GM12878 (cell line): ENCODE measurements around the gene PRC1. TPM values are rescaled to one million over a fixed set of nuclear protein-coding genes. Genes with fewer than 3 reads are reported as not detected.

Experiments
- BACH1 ChIP-seq: fragments of 450-650 bp; IDR thresholded peaks from 2 replicates; pipeline ENCODE4 v1.6.1; 2017; ENCODE audit warnings: mild to moderate bottlenecking, borderline replicate concordance
- CHD1 ChIP-seq: IDR thresholded peaks from 2 replicates; pipeline ENCODE4 v1.6.1; 2012; ENCODE audit warnings: low read depth, low read length, improper control_type of control experiment
- CHD2 ChIP-seq: IDR thresholded peaks from 2 replicates; pipeline ENCODE4 v1.6.1; 2011; ENCODE audit warnings: low read depth, low read length, improper control_type of control experiment, borderline replicate concordance
- CREB1 ChIP-seq: IDR thresholded peaks from 2 replicates; pipeline ENCODE4 v1.6.1; 2012; ENCODE audit warnings: low read depth, mild to moderate bottlenecking, inconsistent platforms
- CREM ChIP-seq: IDR thresholded peaks from 2 replicates; pipeline ENCODE4 v1.6.1; 2014; ENCODE audit warnings: antibody characterized with exemption, low read depth
- EED ChIP-seq: sonication (generic); IDR thresholded peaks from 2 replicates; pipeline ENCODE4 v1.6.1; 2016; ENCODE audit warnings: antibody characterized with exemption, low read depth
- ESRRA ChIP-seq: IDR thresholded peaks from 2 replicates; pipeline ENCODE4 v1.6.1; 2012; ENCODE audit warnings: mild to moderate bottlenecking, low read length, improper control_type of control experiment
- HDAC2 ChIP-seq: fragments of 200-600 bp; sonication (generic); IDR thresholded peaks from 2 replicates; pipeline ENCODE4 v1.6.1; 2017
- IKZF2 ChIP-seq, 2 experiments: fragments of 450-650 bp; IDR thresholded peaks; 2 replicates each; pipeline ENCODE4 v1.6.1; 2017; ENCODE audit warnings: mild to moderate bottlenecking in 2 of 2, moderate library complexity in 2 of 2
- MEF2A ChIP-seq: IDR thresholded peaks from 2 replicates; pipeline ENCODE4 v1.6.1; 2011; ENCODE audit warnings: low read depth, mild to moderate bottlenecking, low read length, moderate library complexity; ENCODE audit not compliant: insufficient read depth
- MTA3 ChIP-seq: IDR thresholded peaks from 2 replicates; pipeline ENCODE4 v1.6.1; 2012; ENCODE audit warnings: low read length, inconsistent platforms, borderline replicate concordance
- MXI1 ChIP-seq: fragments of 150-350 bp; IDR thresholded peaks from 2 replicates; pipeline ENCODE4 v1.6.1; 2011; ENCODE audit warnings: low read depth, mild to moderate bottlenecking, inconsistent platforms, low read length, improper control_type of control experiment
- MYC ChIP-seq: IDR thresholded peaks from 2 replicates; pipeline ENCODE4 v1.6.1; 2011; ENCODE audit warnings: mild to moderate bottlenecking, low read length, moderate library complexity, inconsistent platforms; ENCODE audit not compliant: insufficient read depth, insufficient replicate concordance, insufficient read length, severe bottlenecking
- NBN ChIP-seq: fragments of 450-650 bp; IDR thresholded peaks from 2 replicates; pipeline ENCODE4 v1.6.1; 2016
- NFIC ChIP-seq: IDR thresholded peaks from 2 replicates; pipeline ENCODE4 v1.6.1; 2012; ENCODE audit warnings: low read depth, mild to moderate bottlenecking, inconsistent platforms, low read length, moderate library complexity
- POLR2AphosphoS2 ChIP-seq: IDR thresholded peaks from 2 replicates; pipeline ENCODE4 v1.6.1; 2011; ENCODE audit warnings: low read depth, mild to moderate bottlenecking, low read length, improper control_type of control experiment, moderate library complexity
- RBBP5 ChIP-seq: fragments of 200-600 bp; sonication (generic); conservative IDR thresholded peaks from 2 replicates; pipeline ENCODE4 v1.6.1; 2016
- RELA ChIP-seq: fragments of 450-650 bp; IDR thresholded peaks from 2 replicates; pipeline ENCODE4 v1.8.0; 2014; ENCODE audit warnings: borderline replicate concordance; ENCODE audit not compliant: partially characterized antibody
- RUNX3 ChIP-seq: IDR thresholded peaks from 2 replicates; pipeline ENCODE4 v1.6.1; 2012; ENCODE audit warnings: low read length, inconsistent platforms
- STAT1 ChIP-seq: fragments of 450-650 bp; conservative IDR thresholded peaks from 2 replicates; pipeline ENCODE4 v1.6.1; 2014; ENCODE audit warnings: antibody characterized with exemption, mild to moderate bottlenecking
- TAF1 ChIP-seq: IDR thresholded peaks from 2 replicates; pipeline ENCODE4 v1.6.1; 2011; ENCODE audit warnings: mild to moderate bottlenecking, low read depth, low read length, borderline replicate concordance
- TARDBP ChIP-seq: IDR thresholded peaks from 2 replicates; pipeline ENCODE4 v1.6.1; 2016; ENCODE audit warnings: borderline replicate concordance
- YY1 ChIP-seq: IDR thresholded peaks from 2 replicates; pipeline ENCODE4 v1.6.1; 2011; ENCODE audit warnings: low read depth, mild to moderate bottlenecking, low read length
- ZZZ3 ChIP-seq: IDR thresholded peaks from 2 replicates; pipeline ENCODE4 v1.6.1; 2011; ENCODE audit warnings: low read depth; ENCODE audit not compliant: control insufficient read depth, insufficient read length
- polyA plus RNA-seq, 11 experiments: library from polyadenylated mRNA; depleted of rRNA in 4 of 11; unstranded in 6 of 11; stranded (reverse) in 5 of 11; fragments of >200 nt; fragmentation: Nextera tagmentation in 4 of 11; fragmentation: Illumina TruSeq in 1 of 11; extraction: Ambion mirVana in 4 of 11; extraction: Trizol in 1 of 11; gene quantifications; 1 replicate in 1 of 11; 2 replicates in 10 of 11; pipeline versions ENCODE4 v1.2.1 to v1.2.3, GENCODE V29; 2011 to 2016; ENCODE audit warnings: inconsistent platforms in 2 of 11, missing spikeins in 2 of 11, low read depth in 1 of 11
- total RNA-seq, 4 experiments: library from RNA; depleted of rRNA in 3 of 4; stranded (reverse); fragments of >200 nt in 3 of 4; fragmentation: Illumina TruSeq in 1 of 4; extraction: Trizol in 1 of 4; gene quantifications; 2 replicates each; pipeline versions ENCODE4 v1.2.1 to v1.2.3, GENCODE V29; 2013 to 2021
- TF ChIP-seq, protein P1 (sequence below): fragments of 150-350 bp; IDR thresholded peaks from 2 replicates; pipeline ENCODE4 v1.6.1; 2014; ENCODE audit warnings: mild to moderate bottlenecking, low read depth, low read length
- TF ChIP-seq, protein P2 (sequence below): IDR thresholded peaks from 2 replicates; pipeline ENCODE4 v1.6.1; 2012; ENCODE audit warnings: low read depth, low read length, improper control_type of control experiment
- TF ChIP-seq, protein P3 (sequence below): fragments of 450-650 bp; IDR thresholded peaks from 2 replicates; pipeline ENCODE4 v1.6.1; 2014; ENCODE audit warnings: mild to moderate bottlenecking
- TF ChIP-seq, protein P4 (sequence below): fragments of 450-650 bp; IDR thresholded peaks from 2 replicates; pipeline ENCODE4 v1.6.1; 2018; ENCODE audit warnings: mild to moderate bottlenecking, low read depth, moderate library complexity; ENCODE audit not compliant: partially characterized antibody

Gene PRC1
- total and polyA plus RNA-seq, 10 of the 15 experiments (the other 5 are each of a cell fraction or from before 2014, with no cell fraction given): 100 to 241 (median 131) TPM

DNA sequence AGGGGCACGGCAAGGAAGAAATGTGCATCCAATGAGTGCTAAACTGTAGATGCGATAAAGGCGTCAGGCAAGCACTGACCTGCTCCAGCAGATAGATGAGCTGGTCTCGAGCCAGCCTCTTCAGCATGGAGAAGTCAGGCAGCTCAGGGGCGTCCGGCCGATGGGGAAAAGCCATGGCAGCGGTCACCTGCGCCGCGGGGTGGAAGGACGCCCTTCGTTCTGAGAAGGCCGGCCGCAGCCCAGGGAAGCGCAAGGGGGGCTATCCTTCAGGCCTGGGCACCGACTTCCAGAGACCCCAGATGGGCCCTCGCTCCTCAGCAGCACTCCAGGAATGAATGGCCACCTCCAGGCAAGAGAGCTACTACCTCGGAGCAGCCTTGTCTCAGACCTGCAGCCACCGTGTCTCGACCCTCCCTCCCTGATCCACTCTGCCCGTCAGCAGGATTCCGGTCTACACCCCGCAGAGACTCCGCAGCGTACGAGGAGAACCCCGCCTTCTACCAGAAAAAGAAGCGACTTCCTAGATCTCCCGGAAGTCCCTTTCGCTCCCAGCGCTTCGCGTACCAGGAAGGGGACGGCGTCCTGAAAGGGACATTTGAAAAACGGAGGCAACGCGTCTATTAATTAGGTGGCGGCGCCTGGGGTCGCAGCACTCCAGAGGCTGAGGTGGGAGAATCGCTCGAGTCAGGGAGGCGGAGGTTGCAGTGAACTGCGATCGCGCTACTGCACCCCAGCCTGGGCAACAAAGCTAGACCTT, 27.9 kb upstream of the PRC1 start, which contains the start of gene VPS33B (continued):
- TF ChIP-seq, protein P1, sequence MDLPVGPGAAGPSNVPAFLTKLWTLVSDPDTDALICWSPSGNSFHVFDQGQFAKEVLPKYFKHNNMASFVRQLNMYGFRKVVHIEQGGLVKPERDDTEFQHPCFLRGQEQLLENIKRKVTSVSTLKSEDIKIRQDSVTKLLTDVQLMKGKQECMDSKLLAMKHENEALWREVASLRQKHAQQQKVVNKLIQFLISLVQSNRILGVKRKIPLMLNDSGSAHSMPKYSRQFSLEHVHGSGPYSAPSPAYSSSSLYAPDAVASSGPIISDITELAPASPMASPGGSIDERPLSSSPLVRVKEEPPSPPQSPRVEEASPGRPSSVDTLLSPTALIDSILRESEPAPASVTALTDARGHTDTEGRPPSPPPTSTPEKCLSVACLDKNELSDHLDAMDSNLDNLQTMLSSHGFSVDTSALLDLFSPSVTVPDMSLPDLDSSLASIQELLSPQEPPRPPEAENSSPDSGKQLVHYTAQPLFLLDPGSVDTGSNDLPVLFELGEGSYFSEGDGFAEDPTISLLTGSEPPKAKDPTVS: no peak
- TF ChIP-seq, protein P2, sequence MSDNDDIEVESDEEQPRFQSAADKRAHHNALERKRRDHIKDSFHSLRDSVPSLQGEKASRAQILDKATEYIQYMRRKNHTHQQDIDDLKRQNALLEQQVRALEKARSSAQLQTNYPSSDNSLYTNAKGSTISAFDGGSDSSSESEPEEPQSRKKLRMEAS: no peak; the same call in 1 of the 2 replicates
- TF ChIP-seq NBN: peak; percentile 83; the same call in 1 of the 2 replicates
- TF ChIP-seq MTA3: 0 out of 2 replicates have a peak, but pooled peaks have one; percentile 59
- TF ChIP-seq YY1: 0 out of 2 replicates have a peak, but pooled peaks have one; percentile 73
- no peak for TF ChIP-seq CHD2
- TF ChIP-seq, protein P3, sequence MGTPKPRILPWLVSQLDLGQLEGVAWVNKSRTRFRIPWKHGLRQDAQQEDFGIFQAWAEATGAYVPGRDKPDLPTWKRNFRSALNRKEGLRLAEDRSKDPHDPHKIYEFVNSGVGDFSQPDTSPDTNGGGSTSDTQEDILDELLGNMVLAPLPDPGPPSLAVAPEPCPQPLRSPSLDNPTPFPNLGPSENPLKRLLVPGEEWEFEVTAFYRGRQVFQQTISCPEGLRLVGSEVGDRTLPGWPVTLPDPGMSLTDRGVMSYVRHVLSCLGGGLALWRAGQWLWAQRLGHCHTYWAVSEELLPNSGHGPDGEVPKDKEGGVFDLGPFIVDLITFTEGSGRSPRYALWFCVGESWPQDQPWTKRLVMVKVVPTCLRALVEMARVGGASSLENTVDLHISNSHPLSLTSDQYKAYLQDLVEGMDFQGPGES: no peak
- TF ChIP-seq CREB1: peak; percentile 83
- TF ChIP-seq MEF2A: 0 out of 2 replicates have a peak, but pooled peaks have one; percentile 59
- TF ChIP-seq RUNX3: peak; percentile 9; the same call in 1 of the 2 replicates
- no peak for TF ChIP-seq RBBP5
- TF ChIP-seq NFIC: no peak
- TF ChIP-seq EED: peak; percentile 74
- peak; percentile 86; the same call in 1 of the 2 replicates for TF ChIP-seq TAF1
- no peak for TF ChIP-seq HDAC2
- no peak for TF ChIP-seq MYC
- TF ChIP-seq ZZZ3: no peak
- TF ChIP-seq BACH1: no peak
- peak; percentile 34 for TF ChIP-seq RELA
- TF ChIP-seq POLR2AphosphoS2: no peak
- TF ChIP-seq TARDBP: no peak
- TF ChIP-seq CREM: peak; percentile 75
- TF ChIP-seq ESRRA: no peak
- no peak for TF ChIP-seq CHD1
- TF ChIP-seq MXI1: no peak
- TF ChIP-seq STAT1: no peak
- TF ChIP-seq, protein P4, sequence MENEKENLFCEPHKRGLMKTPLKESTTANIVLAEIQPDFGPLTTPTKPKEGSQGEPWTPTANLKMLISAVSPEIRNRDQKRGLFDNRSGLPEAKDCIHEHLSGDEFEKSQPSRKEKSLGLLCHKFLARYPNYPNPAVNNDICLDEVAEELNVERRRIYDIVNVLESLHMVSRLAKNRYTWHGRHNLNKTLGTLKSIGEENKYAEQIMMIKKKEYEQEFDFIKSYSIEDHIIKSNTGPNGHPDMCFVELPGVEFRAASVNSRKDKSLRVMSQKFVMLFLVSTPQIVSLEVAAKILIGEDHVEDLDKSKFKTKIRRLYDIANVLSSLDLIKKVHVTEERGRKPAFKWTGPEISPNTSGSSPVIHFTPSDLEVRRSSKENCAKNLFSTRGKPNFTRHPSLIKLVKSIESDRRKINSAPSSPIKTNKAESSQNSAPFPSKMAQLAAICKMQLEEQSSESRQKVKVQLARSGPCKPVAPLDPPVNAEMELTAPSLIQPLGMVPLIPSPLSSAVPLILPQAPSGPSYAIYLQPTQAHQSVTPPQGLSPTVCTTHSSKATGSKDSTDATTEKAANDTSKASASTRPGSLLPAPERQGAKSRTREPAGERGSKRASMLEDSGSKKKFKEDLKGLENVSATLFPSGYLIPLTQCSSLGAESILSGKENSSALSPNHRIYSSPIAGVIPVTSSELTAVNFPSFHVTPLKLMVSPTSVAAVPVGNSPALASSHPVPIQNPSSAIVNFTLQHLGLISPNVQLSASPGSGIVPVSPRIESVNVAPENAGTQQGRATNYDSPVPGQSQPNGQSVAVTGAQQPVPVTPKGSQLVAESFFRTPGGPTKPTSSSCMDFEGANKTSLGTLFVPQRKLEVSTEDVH: peak; percentile 75
- peak; percentile 56 to 65; a peak in 3 of 4 replicates for TF ChIP-seq IKZF2 (IDR thresholded peaks at IDR 0.05)
